HCT116 (cell line): Measurements from ENCODE around the gene TSPYL6.

Source experiments
- EGR1 ChIP-seq: IDR thresholded peaks from 2 replicates; pipeline ENCODE4 v1.6.1; 2012; ENCODE audit warnings: low read depth
- EZH2phosphoT487 ChIP-seq: fragments of 200-600 bp; IDR thresholded peaks from 2 replicates; pipeline ENCODE4 v1.6.1; 2018; ENCODE audit warnings: antibody characterized with exemption, borderline replicate concordance
- POLR2AphosphoS5 ChIP-seq: IDR thresholded peaks from 2 replicates; pipeline ENCODE4 v1.6.1; 2011; ENCODE audit warnings: mild to moderate bottlenecking, low read depth, low read length, moderate library complexity
- RAD21 ChIP-seq: IDR thresholded peaks from 2 replicates; pipeline ENCODE4 v1.6.1; 2012; ENCODE audit warnings: low read depth, mild to moderate bottlenecking
- TCF7L2 ChIP-seq: IDR thresholded peaks from 2 replicates; pipeline ENCODE4 v1.7.0; 2011; ENCODE audit warnings: borderline replicate concordance, inconsistent platforms; ENCODE audit not compliant: insufficient read depth, insufficient read length; ENCODE audit errors: extremely low read depth
- YY1 ChIP-seq: IDR thresholded peaks from 2 replicates; pipeline ENCODE4 v1.6.1; 2011; ENCODE audit warnings: low read length, low read depth, moderate library complexity, mild to moderate bottlenecking; ENCODE audit not compliant: insufficient replicate concordance; ENCODE audit errors: extremely low read depth
- TF ChIP-seq, protein P1 (sequence below), 3 experiments: fragments of 200-600 bp in 1 of 3; sonication (generic) in 1 of 3; IDR thresholded peaks in 2 of 3; conservative IDR thresholded peaks in 1 of 3; 2 replicates each; pipeline ENCODE4 v1.5.1; 2012 to 2017; ENCODE audit warnings: low read depth in 2 of 3, low read length in 2 of 3, antibody characterized with exemption in 1 of 3, borderline replicate concordance in 1 of 3, control low read depth in 1 of 3, mild to moderate bottlenecking in 1 of 3, mixed read lengths in 1 of 3, mixed run types in 1 of 3, moderate library complexity in 1 of 3; ENCODE audit not compliant: insufficient read depth in 1 of 3

DNA sequence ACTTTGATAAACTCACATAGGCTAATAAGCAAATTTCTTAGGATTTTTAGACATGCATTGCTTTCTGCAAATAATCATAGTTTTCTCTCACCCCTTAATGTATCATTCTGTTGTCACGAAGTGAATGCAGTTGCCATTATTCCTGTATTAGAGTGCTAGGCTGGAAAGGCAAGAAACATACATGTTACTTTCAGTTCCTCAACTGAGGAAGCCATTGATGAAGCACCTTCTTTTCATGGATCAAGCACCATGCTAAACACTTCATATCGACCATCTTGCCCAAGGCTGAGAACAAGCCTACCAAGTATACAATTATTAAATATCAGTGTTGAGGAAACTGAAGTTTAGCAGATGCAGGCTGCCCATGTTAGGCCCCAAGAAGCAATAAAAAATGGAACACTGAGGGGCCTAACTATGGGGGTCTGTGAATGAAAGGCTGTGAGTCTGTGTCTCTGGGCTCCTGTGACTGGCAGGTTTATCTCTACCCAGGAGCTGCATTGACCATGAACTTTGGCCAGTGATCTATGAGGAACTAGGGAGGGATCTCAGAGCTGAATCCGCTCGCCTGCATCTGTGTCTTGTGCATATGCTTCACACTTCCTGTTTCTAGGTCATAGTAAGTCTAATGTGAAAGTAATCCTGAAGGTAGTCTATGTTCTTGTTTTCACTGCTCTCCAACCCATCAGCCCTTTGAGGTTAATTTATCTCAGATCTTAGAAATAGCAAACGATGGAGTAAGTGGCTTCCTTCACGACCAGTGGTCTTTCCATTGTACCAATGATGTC, 16.0 kb upstream of the TSPYL6 start:
- TF ChIP-seq, protein P1, sequence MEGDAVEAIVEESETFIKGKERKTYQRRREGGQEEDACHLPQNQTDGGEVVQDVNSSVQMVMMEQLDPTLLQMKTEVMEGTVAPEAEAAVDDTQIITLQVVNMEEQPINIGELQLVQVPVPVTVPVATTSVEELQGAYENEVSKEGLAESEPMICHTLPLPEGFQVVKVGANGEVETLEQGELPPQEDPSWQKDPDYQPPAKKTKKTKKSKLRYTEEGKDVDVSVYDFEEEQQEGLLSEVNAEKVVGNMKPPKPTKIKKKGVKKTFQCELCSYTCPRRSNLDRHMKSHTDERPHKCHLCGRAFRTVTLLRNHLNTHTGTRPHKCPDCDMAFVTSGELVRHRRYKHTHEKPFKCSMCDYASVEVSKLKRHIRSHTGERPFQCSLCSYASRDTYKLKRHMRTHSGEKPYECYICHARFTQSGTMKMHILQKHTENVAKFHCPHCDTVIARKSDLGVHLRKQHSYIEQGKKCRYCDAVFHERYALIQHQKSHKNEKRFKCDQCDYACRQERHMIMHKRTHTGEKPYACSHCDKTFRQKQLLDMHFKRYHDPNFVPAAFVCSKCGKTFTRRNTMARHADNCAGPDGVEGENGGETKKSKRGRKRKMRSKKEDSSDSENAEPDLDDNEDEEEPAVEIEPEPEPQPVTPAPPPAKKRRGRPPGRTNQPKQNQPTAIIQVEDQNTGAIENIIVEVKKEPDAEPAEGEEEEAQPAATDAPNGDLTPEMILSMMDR (IDR thresholded peaks at IDR 0.05 in 2 of 3, conservative IDR thresholded peaks at IDR 0.05 in 1 of 3; ENCODE audit: borderline replicate concordance in 1 of 3, insufficient read depth in 1 of 3, low read depth in 2 of 3, low read length in 2 of 3), result no peak
- TF ChIP-seq POLR2AphosphoS5 (no peak), EZH2phosphoT487 (no peak), EGR1 (no peak), TCF7L2 (no peak), RAD21 (no peak), YY1 (no peak)
